Panc1 (cell line): ENCODE data around the gene RIMS1. TPM values are rescaled to one million over a fixed set of nuclear protein-coding genes. Genes with fewer than 3 reads are reported as not detected.

Experiments
- ATAC-seq: fragments of 200-7000 bp; cut with Tn5 transposase; 2 replicates; pipeline ENCODE4 v1.9.1; 2020; ENCODE audit warnings: mild to moderate bottlenecking, moderate library complexity
- BruUV-seq: library from RNA; stranded (reverse); fragments of 400-500 nt; replicated peaks from 2 replicates; lab custom pipeline; 2021; lab: Mats Ljungman, UMichigan
- CTCF ChIA-PET: fragments of 300-600 bp; sonication (Branson Sonifier 250); formaldehyde crosslinking; loops from one replicate; lab custom pipeline; 2022; ENCODE audit warnings: antibody characterized with exemption; lab: Charles Lee
- POLR2A ChIA-PET: fragments of 300-600 bp; sonication (Branson Sonifier 250); formaldehyde crosslinking; loops from one replicate; lab custom pipeline; 2022; ENCODE audit warnings: antibody characterized with exemption; lab: Charles Lee
- DNase-seq: peaks from one replicate; pipeline ENCODE4 v3.0.0-alpha.2; 2010; ENCODE audit warnings: low read depth, low spot score
- H3K27ac ChIP-seq: 2 replicates; pipeline ENCODE4 v1.5.1; 2011; ENCODE audit warnings: mild to moderate bottlenecking, low read length, inconsistent platforms
- H3K27me3 ChIP-seq: fragments of 200-500 bp; sonication (Bioruptor generic); 2 replicates; pipeline ENCODE4 v1.6.0; 2014; ENCODE audit warnings: low read length, inconsistent platforms; ENCODE audit not compliant: control insufficient read depth, insufficient read depth
- H3K36me3 ChIP-seq: fragments of 200-500 bp; sonication (Bioruptor generic); 2 replicates; pipeline ENCODE4 v1.5.1; 2014; ENCODE audit warnings: inconsistent platforms, mild to moderate bottlenecking, low read length, moderate library complexity; ENCODE audit not compliant: control insufficient read depth, insufficient read depth
- H3K4me1 ChIP-seq: 2 replicates; pipeline ENCODE4 v1.5.1; 2011; ENCODE audit warnings: inconsistent platforms, mild to moderate bottlenecking, low read length, moderate library complexity; ENCODE audit not compliant: control insufficient read depth, insufficient read depth
- H3K4me3 ChIP-seq, 2 experiments: 2 replicates each; pipeline ENCODE4 v1.5.1; 2011 to 2012; ENCODE audit warnings: low read depth in 2 of 2, low read length in 2 of 2, mild to moderate bottlenecking in 2 of 2, inconsistent platforms in 1 of 2, moderate library complexity in 1 of 2
- H3K9me3 ChIP-seq: fragments of 200-500 bp; sonication (Bioruptor generic); 2 replicates; pipeline ENCODE4 v1.5.1; 2014; ENCODE audit warnings: low read depth, mild to moderate bottlenecking, inconsistent platforms, low read length, moderate library complexity; ENCODE audit not compliant: control insufficient read depth, insufficient read depth
- CTCF ChIP-seq: fragments of 450-650 bp; IDR thresholded peaks from 2 replicates; pipeline ENCODE4 v1.5.1; 2017; ENCODE audit warnings: mild to moderate bottlenecking
- POLR2AphosphoS5 ChIP-seq: IDR thresholded peaks from 2 replicates; pipeline ENCODE4 v1.6.1; 2012; ENCODE audit warnings: mild to moderate bottlenecking, low read depth, low read length, moderate library complexity
- REST ChIP-seq, 2 experiments: IDR thresholded peaks; 2 replicates each; pipeline ENCODE4 v1.6.1; 2011 to 2012; ENCODE audit warnings: low read depth in 2 of 2, control low read depth in 1 of 2, low read length in 1 of 2, mild to moderate bottlenecking in 1 of 2, moderate library complexity in 1 of 2; ENCODE audit not compliant: insufficient read depth in 1 of 2
- SIN3A ChIP-seq: IDR thresholded peaks from 2 replicates; pipeline ENCODE4 v1.6.1; 2012; ENCODE audit warnings: low read depth, mild to moderate bottlenecking, low read length, moderate library complexity, borderline replicate concordance; ENCODE audit not compliant: insufficient read depth
- TCF7L2 ChIP-seq: IDR thresholded peaks from 2 replicates; pipeline ENCODE4 v1.6.1; 2011; ENCODE audit warnings: mild to moderate bottlenecking, low read depth, low read length, inconsistent platforms
- in situ Hi-C: cut with HindIII; loops from 2 replicates; pipeline ENCODE4 v1.10.0; 2016; ENCODE audit warnings: low sequenced_read_pairs, low pct_unique_long_range_greater_than_20kb
- intact Hi-C: fragments of 100-400 bp; cut with micrococcal nuclease; formaldehyde crosslinking; loops from one replicate; pipeline ENCODE4 v1.10.0; 2022; ENCODE audit not compliant: unreplicated experiment
- total RNA-seq: library from RNA; stranded (reverse); gene quantifications from one replicate; pipeline ENCODE4 v1.2.1, GENCODE V29; 2021; ENCODE audit not compliant: unreplicated experiment

RIMS1 gene
- total RNA-seq, 1 experiment from 2014 or later = 0.18 TPM

- H3K4me1 ChIP-seq = no peaks in the 10 kb centered on the region
- H3K27ac ChIP-seq = no peak overlapping the region
- POLR2A ChIA-PET = no interaction called here
- H3K36me3 ChIP-seq = no peaks in the 10 kb centered on the region
- in situ Hi-C loops = no loop called here
- no peak overlapping the region for H3K4me3 ChIP-seq
- DNase-seq = no peak
- CTCF ChIA-PET = no interaction called here
- H3K9me3 ChIP-seq = no peaks in the 10 kb centered on the region
- H3K27me3 ChIP-seq = no peaks in the 10 kb centered on the region
- no TSS peak for BruUV-seq
- intact Hi-C loops = no loop called here
- TF ChIP-seq POLR2AphosphoS5 = no peak
- TF ChIP-seq REST (IDR thresholded peaks at IDR 0.05; ENCODE audit: insufficient read depth in 1 of 2, low read depth in 2 of 2, low read length in 1 of 2) = no peak
- no peak for TF ChIP-seq CTCF
- no peak for TF ChIP-seq TCF7L2
- no peak for ATAC-seq
These were observed 517.1 kb downstream of the RIMS1 start for GRCh38 chr6:72403413-72403812.

- H3K27ac ChIP-seq = no peak overlapping the region
- POLR2A ChIA-PET = no interaction called here
- H3K4me3 ChIP-seq = no peak overlapping the region
- H3K9me3 ChIP-seq = no peaks in the 10 kb centered on the region
- CTCF ChIA-PET = no interaction called here
- H3K4me1 ChIP-seq = no peaks in the 10 kb centered on the region
- TF ChIP-seq SIN3A (no peak), TCF7L2 (no peak), POLR2AphosphoS5 (no peak), CTCF (no peak), REST (IDR thresholded peaks at IDR 0.05; ENCODE audit: insufficient read depth in 1 of 2, low read depth in 2 of 2, low read length in 1 of 2) (no peak)
- no peaks in the 10 kb centered on the region for H3K36me3 ChIP-seq
- in situ Hi-C loops = no loop called here
- no peaks in the 10 kb centered on the region for H3K27me3 ChIP-seq
- no TSS peak for BruUV-seq
- ATAC-seq (no peak), DNase-seq (no peak)
- intact Hi-C loops = no loop called here
These were observed 520.2 kb downstream of the RIMS1 start for GRCh38 chr6:72406517-72406916.
